Breast epithelium (tissue), 3 donors: Measurements from ENCODE around the gene C1QTNF6.

Experiments used
- POLR2A ChIP-seq: fragments of 450-650 bp; IDR thresholded peaks from one replicate; pipeline ENCODE4 v1.6.1; 2016; ENCODE audit warnings: antibody characterized with exemption, mild to moderate bottlenecking, moderate library complexity
- TF ChIP-seq, protein P1 (sequence below), 3 donors: fragments of 450-650 bp; IDR thresholded peaks; one replicate each; pipeline ENCODE4 v1.5.1; 2016 to 2017; ENCODE audit warnings: antibody characterized with exemption in 3 of 3, mild to moderate bottlenecking in 3 of 3, moderate library complexity in 3 of 3

DNA sequence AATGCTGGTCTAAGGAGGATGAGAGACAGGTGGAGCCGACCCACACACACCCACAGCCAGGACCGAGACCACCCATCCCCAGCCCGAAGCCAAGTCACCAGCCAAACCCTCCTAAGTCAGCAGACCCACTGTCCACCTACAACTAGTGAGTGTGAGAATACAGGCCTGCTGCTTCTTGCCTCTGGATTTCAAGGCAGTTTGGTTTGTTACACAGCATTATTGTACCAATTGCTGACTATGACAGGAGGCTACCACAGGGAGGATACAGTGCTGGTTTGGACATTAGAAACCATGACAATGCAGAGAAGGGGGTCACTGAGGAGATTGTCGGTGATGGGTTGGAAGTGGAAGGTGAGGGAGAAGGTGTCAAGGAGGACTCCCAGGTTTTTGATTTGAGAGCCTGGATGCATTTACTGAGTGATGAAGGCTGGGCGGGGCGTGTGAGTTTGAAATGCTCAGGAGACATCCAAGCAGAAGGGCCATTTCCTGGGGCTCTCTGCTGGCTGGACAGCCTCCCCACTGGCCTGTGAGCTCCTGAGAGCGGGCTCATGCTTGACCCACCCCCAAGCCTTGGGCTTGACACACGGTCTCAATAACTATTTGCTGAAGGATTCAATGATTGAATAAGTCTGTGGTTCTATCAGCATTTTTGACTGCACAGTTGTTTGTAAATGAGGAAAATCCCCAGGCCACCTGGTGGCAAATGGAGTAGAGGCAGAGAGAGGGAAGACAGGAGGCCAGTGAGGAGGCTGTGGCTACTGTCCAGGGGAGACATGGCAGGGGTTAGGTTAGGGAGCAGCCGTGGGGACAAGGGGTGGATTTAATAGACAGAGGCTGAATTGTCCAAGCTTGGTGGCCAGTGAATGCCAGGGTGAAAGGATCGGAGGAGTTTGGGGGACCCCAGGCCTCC lies 33.6 kb upstream of the C1QTNF6 start:
- TF ChIP-seq, protein P1, sequence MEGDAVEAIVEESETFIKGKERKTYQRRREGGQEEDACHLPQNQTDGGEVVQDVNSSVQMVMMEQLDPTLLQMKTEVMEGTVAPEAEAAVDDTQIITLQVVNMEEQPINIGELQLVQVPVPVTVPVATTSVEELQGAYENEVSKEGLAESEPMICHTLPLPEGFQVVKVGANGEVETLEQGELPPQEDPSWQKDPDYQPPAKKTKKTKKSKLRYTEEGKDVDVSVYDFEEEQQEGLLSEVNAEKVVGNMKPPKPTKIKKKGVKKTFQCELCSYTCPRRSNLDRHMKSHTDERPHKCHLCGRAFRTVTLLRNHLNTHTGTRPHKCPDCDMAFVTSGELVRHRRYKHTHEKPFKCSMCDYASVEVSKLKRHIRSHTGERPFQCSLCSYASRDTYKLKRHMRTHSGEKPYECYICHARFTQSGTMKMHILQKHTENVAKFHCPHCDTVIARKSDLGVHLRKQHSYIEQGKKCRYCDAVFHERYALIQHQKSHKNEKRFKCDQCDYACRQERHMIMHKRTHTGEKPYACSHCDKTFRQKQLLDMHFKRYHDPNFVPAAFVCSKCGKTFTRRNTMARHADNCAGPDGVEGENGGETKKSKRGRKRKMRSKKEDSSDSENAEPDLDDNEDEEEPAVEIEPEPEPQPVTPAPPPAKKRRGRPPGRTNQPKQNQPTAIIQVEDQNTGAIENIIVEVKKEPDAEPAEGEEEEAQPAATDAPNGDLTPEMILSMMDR (IDR thresholded peaks at IDR 0.05) = no peak
- TF ChIP-seq POLR2A = no peak
